SK-N-SH treated with all-trans-retinoic acid at 6 μM for 48 hours (cell line): Measurements from ENCODE around the gene XBP1.
"Not testable (repeated sequence)": the region's sequence is repeated elsewhere in the genome, so short reads cannot be mapped to it uniquely, and the experiment has no call there.

Experiments
- ATAC-seq: fragments of 200-7000 bp; cut with Tn5 transposase; 3 replicates; pipeline ENCODE4 v1.9.1; 2020; ENCODE audit warnings: mild to moderate bottlenecking, moderate library complexity
- ARNTL ChIP-seq: fragments of 450-650 bp; formaldehyde crosslinking; IDR thresholded peaks from 2 replicates; pipeline ENCODE4 v1.5.0; 2020; ENCODE audit warnings: low read depth, mild to moderate bottlenecking, moderate library complexity, borderline replicate concordance
- BACH2 ChIP-seq: fragments of 250-450 bp; sonication (Bioruptor Pico); IDR thresholded peaks from 2 replicates; pipeline ENCODE4 v1.9.0; 2021; ENCODE audit warnings: mild to moderate bottlenecking, borderline replicate concordance
- CSRNP3 ChIP-seq: fragments of 250-450 bp; sonication (Bioruptor Pico); IDR thresholded peaks from 2 replicates; pipeline ENCODE4 v1.5.1; 2021; ENCODE audit warnings: mild to moderate bottlenecking, moderate library complexity
- ESRRG ChIP-seq: fragments of 250-450 bp; sonication (Bioruptor Pico); IDR thresholded peaks from 2 replicates; pipeline ENCODE4 v1.6.1; 2021; ENCODE audit warnings: mild to moderate bottlenecking
- GLIS3 ChIP-seq: fragments of 250-450 bp; sonication (Bioruptor Pico); IDR thresholded peaks from 2 replicates; pipeline ENCODE4 v1.5.0; 2020; ENCODE audit warnings: mild to moderate bottlenecking, moderate library complexity
- ISL1 ChIP-seq: fragments of 250-450 bp; sonication (Bioruptor Pico); IDR thresholded peaks from 2 replicates; pipeline ENCODE4 v2.1.2; 2022; ENCODE audit warnings: mild to moderate bottlenecking, moderate library complexity
- PPARA ChIP-seq: fragments of 250-450 bp; sonication (Bioruptor Pico); IDR thresholded peaks from 2 replicates; pipeline ENCODE4 v1.5.0; 2020; ENCODE audit warnings: mild to moderate bottlenecking, borderline replicate concordance
- TCF4 ChIP-seq: fragments of 250-450 bp; sonication (Bioruptor Pico); IDR thresholded peaks from 2 replicates; pipeline ENCODE4 v1.8.0; 2021; ENCODE audit warnings: mild to moderate bottlenecking, moderate library complexity, borderline replicate concordance
- TOX ChIP-seq: fragments of 250-450 bp; sonication (Bioruptor Pico); IDR thresholded peaks from 2 replicates; pipeline ENCODE4 v1.8.0; 2021; ENCODE audit warnings: mild to moderate bottlenecking, moderate library complexity, borderline replicate concordance
- ZC3H10 ChIP-seq: fragments of 250-450 bp; sonication (Bioruptor Pico); IDR thresholded peaks from 2 replicates; pipeline ENCODE4 v1.5.1; 2021; ENCODE audit warnings: mild to moderate bottlenecking, moderate library complexity
- ZFP3 ChIP-seq: fragments of 250-450 bp; sonication (Bioruptor Pico); IDR thresholded peaks from 2 replicates; pipeline ENCODE4 v1.5.0; 2020; ENCODE audit warnings: mild to moderate bottlenecking, moderate library complexity
- ZFP30 ChIP-seq: fragments of 450-650 bp; formaldehyde crosslinking; IDR thresholded peaks from 2 replicates; pipeline ENCODE4 v1.5.0; 2022; ENCODE audit warnings: mild to moderate bottlenecking, moderate library complexity

XBP1 gene

GRCh38 chr22:28759861-28760560 is 40.4 kb downstream of the XBP1 start:
- no peak for TF ChIP-seq BACH2 (CRISPR knock-in tag)
- no peak for TF ChIP-seq TOX (CRISPR knock-in tag)
- TF ChIP-seq ARNTL (CRISPR knock-in tag): no peak
- no peak for TF ChIP-seq ZFP3 (CRISPR knock-in tag)
- TF ChIP-seq CSRNP3: no peak
- TF ChIP-seq ZFP30 (CRISPR knock-in tag): no peak
- no peak for TF ChIP-seq PPARA (CRISPR knock-in tag)
- TF ChIP-seq ZC3H10 (CRISPR knock-in tag): no peak
- TF ChIP-seq ISL1: no peak
- TF ChIP-seq ESRRG (CRISPR knock-in tag): no peak
- TF ChIP-seq, all 23 proteins: peak for 0
- ATAC-seq: no peak

GRCh38 chr22:28754512-28754911 is 45.9 kb downstream of the XBP1 start:
- not testable (repeated sequence) for ATAC-seq

- TF ChIP-seq ARNTL (CRISPR knock-in tag): no peak
- TF ChIP-seq TCF4 (CRISPR knock-in tag): no peak
- peak; percentile 57 for TF ChIP-seq ISL1
- no peak for TF ChIP-seq ZFP3 (CRISPR knock-in tag)
- TF ChIP-seq GLIS3: no peak
- no peak for TF ChIP-seq CSRNP3
- peak; percentile 89 for ATAC-seq
These were observed 49.9 kb downstream of the XBP1 start for GRCh38 chr22:28750471-28750881.
